IMR-90 (cell line): ENCODE measurements around the gene PCSK6. TPM values are rescaled to one million over a fixed set of nuclear protein-coding genes. Genes with fewer than 3 reads are reported as not detected.

Source experiments
- ATAC-seq: fragments of 200-7000 bp; cut with Tn5 transposase; 2 replicates; pipeline ENCODE4 v1.9.1; 2020; ENCODE audit warnings: low read depth, mild to moderate bottlenecking, moderate library complexity
- BruUV-seq: library from RNA; stranded (reverse); fragments of 400-500 nt; replicated peaks from 2 replicates; lab custom pipeline; 2021; lab: Mats Ljungman, UMichigan
- CTCF ChIA-PET: fragments of 300-600 bp; formaldehyde crosslinking; extraction: SDS; loops from one replicate; lab custom pipeline; 2021; ENCODE audit warnings: antibody characterized with exemption; lab: Yijun Ruan, JAX
- POLR2A ChIA-PET: fragments of 300-600 bp; sonication (Branson Sonifier 250); formaldehyde crosslinking; loops from one replicate; lab custom pipeline; 2022; ENCODE audit warnings: antibody characterized with exemption; ENCODE audit not compliant: unreplicated experiment; lab: Charles Lee
- DNase-seq: peaks from one replicate; pipeline ENCODE4 v3.0.0; 2013
- H2AFZ ChIP-seq: replicated peaks from 2 replicates; pipeline ENCODE3; 2013; ENCODE audit warnings: low read length, mild to moderate bottlenecking; ENCODE audit not compliant: poor library complexity
- H2AK5ac ChIP-seq: 2 replicates; pipeline ENCODE4 v1.6.1; 2013; ENCODE audit warnings: low read depth, low read length, inconsistent platforms
- H2AK9ac ChIP-seq: replicated peaks from 2 replicates; pipeline ENCODE3; 2013; ENCODE audit warnings: mild to moderate bottlenecking, low read depth, low read length, moderate library complexity; ENCODE audit not compliant: poor library complexity
- H2BK120ac ChIP-seq: 2 replicates; pipeline ENCODE4 v1.6.1; 2013; ENCODE audit warnings: low read depth, low read length, inconsistent platforms
- H2BK15ac ChIP-seq: 3 replicates; pipeline ENCODE4 v1.6.1; 2013; ENCODE audit warnings: low read depth, low read length, inconsistent platforms
- H2BK20ac ChIP-seq: 2 replicates; pipeline ENCODE4 v1.6.1; 2013; ENCODE audit warnings: low read depth, mild to moderate bottlenecking, inconsistent platforms, low read length, moderate library complexity
- H2BK5ac ChIP-seq: 2 replicates; pipeline ENCODE4 v1.6.1; 2013; ENCODE audit warnings: mild to moderate bottlenecking, low read depth, low read length, inconsistent platforms; ENCODE audit not compliant: poor library complexity, severe bottlenecking
- H3K14ac ChIP-seq: replicated peaks from 2 replicates; pipeline ENCODE4 v1.6.1; 2013; ENCODE audit warnings: low read depth, low read length, inconsistent platforms
- H3K18ac ChIP-seq: 2 replicates; pipeline ENCODE4 v1.6.1; 2013; ENCODE audit warnings: low read depth, low read length, control low read depth
- H3K23ac ChIP-seq: 2 replicates; pipeline ENCODE4 v1.6.1; 2013; ENCODE audit warnings: low read depth, low read length, inconsistent platforms
- H3K27ac ChIP-seq: 2 replicates; pipeline ENCODE4 v1.5.1; 2013; ENCODE audit warnings: mild to moderate bottlenecking, control low read depth, low read length; ENCODE audit not compliant: insufficient read depth
- H3K27me3 ChIP-seq: 2 replicates; pipeline ENCODE4 v1.6.1; 2013; ENCODE audit warnings: low read length; ENCODE audit not compliant: control insufficient read depth, insufficient read depth
- H3K36me3 ChIP-seq: 2 replicates; pipeline ENCODE4 v1.6.1; 2013; ENCODE audit warnings: low read length, mixed read lengths; ENCODE audit not compliant: control insufficient read depth, insufficient read depth
- H3K4ac ChIP-seq: 2 replicates; pipeline ENCODE4 v1.6.1; 2013; ENCODE audit warnings: low read depth, low read length, inconsistent platforms
- H3K4me1 ChIP-seq: 2 replicates; pipeline ENCODE4 v1.6.1; 2013; ENCODE audit warnings: low read length, mixed read lengths; ENCODE audit not compliant: control insufficient read depth, insufficient read depth
- H3K4me2 ChIP-seq: 2 replicates; pipeline ENCODE4 v1.6.1; 2013; ENCODE audit warnings: low read depth, mild to moderate bottlenecking, control low read depth, low read length, moderate library complexity
- H3K4me3 ChIP-seq: 2 replicates; pipeline ENCODE4 v1.5.1; 2013; ENCODE audit warnings: low read depth, mild to moderate bottlenecking, control low read depth, low read length, moderate library complexity; ENCODE audit not compliant: insufficient read depth
- H3K56ac ChIP-seq: 2 replicates; pipeline ENCODE4 v1.6.1; 2013; ENCODE audit warnings: low read length, inconsistent platforms; ENCODE audit not compliant: insufficient read depth; ENCODE audit errors: extremely low read depth
- H3K79me1 ChIP-seq, 2 experiments: 2 replicates each; pipeline ENCODE4 v1.6.1; 2013; ENCODE audit warnings: low read length in 2 of 2, inconsistent platforms in 1 of 2, low read depth in 1 of 2
- H3K9ac ChIP-seq: 2 replicates; pipeline ENCODE4 v1.6.1; 2013; ENCODE audit warnings: low read depth, low read length, control low read depth
- H3K9me1 ChIP-seq: 2 replicates; pipeline ENCODE4 v1.6.1; 2013; ENCODE audit warnings: low read length, inconsistent platforms; ENCODE audit not compliant: insufficient read depth
- H3K9me3 ChIP-seq: 2 replicates; pipeline ENCODE4 v1.6.1; 2013; ENCODE audit warnings: low read length; ENCODE audit not compliant: control insufficient read depth, insufficient read depth
- H4K20me1 ChIP-seq: 2 replicates; pipeline ENCODE4 v1.6.1; 2013; ENCODE audit warnings: low read length, inconsistent platforms; ENCODE audit not compliant: insufficient read depth
- H4K5ac ChIP-seq: 2 replicates; pipeline ENCODE4 v1.6.1; 2013; ENCODE audit warnings: mild to moderate bottlenecking, low read depth, low read length, control low read depth
- H4K8ac ChIP-seq, 2 experiments: 2 replicates each; pipeline ENCODE4 v1.6.1; 2013; ENCODE audit warnings: low read depth in 2 of 2, low read length in 2 of 2, control low read depth in 1 of 2, inconsistent platforms in 1 of 2
- H4K91ac ChIP-seq: 2 replicates; pipeline ENCODE4 v1.6.1; 2013; ENCODE audit warnings: low read depth, low read length, inconsistent platforms; ENCODE audit not compliant: insufficient read depth
- BHLHE40 ChIP-seq: fragments of 150-350 bp; IDR thresholded peaks from 2 replicates; pipeline ENCODE4 v1.6.1; 2016; ENCODE audit warnings: mild to moderate bottlenecking, low read depth, low read length
- CEBPB ChIP-seq: IDR thresholded peaks from 2 replicates; pipeline ENCODE4 v1.6.1; 2012; ENCODE audit warnings: low read depth, low read length, improper control_type of control experiment
- MAZ ChIP-seq: IDR thresholded peaks from 2 replicates; pipeline ENCODE4 v1.6.1; 2012; ENCODE audit warnings: low read depth, mild to moderate bottlenecking, low read length, improper control_type of control experiment, moderate library complexity, borderline replicate concordance
- NFE2L2 ChIP-seq: fragments of 150-350 bp; IDR thresholded peaks from 2 replicates; pipeline ENCODE4 v1.6.1; 2016; ENCODE audit warnings: low read depth, mild to moderate bottlenecking, low read length
- RAD21 ChIP-seq: IDR thresholded peaks from 2 replicates; pipeline ENCODE4 v1.6.1; 2012; ENCODE audit warnings: low read length, improper control_type of control experiment
- SMC3 ChIP-seq: fragments of 150-350 bp; IDR thresholded peaks from 2 replicates; pipeline ENCODE4 v1.6.1; 2016; ENCODE audit warnings: low read depth, mild to moderate bottlenecking, antibody characterized with exemption, low read length, moderate library complexity
- WGBS, 2 experiments: methylation state at CpG; one replicate each; pipeline versions ENCODE4 v1.1.5 to v1.1.7; 2013; ENCODE audit warnings: missing lambda C conversion rate in 2 of 2; ENCODE audit not compliant: insufficient read length in 1 of 2; ENCODE audit errors: extremely low coverage in 2 of 2; 5-methylcytosine and 5-hydroxymethylcytosine counted together
- dilution Hi-C: fragments of 300-500 bp; cut with HindIII; formaldehyde crosslinking; loops from one replicate; pipeline ENCODE4 v1.14.3; 2018; ENCODE audit warnings: low sequenced_read_pairs; ENCODE audit not compliant: unreplicated experiment
- in situ Hi-C: fragments of 300-500 bp; cut with MboI; formaldehyde crosslinking; loops from 3 replicates; pipeline ENCODE4 v1.14.3; 2019; ENCODE audit warnings: low sequenced_read_pairs, inconsistent platforms, mixed read lengths
- intact Hi-C: fragments of 100-400 bp; cut with micrococcal nuclease; formaldehyde crosslinking; loops from 2 replicates; pipeline ENCODE4 v1.10.0; 2022
- polyA plus RNA-seq, 3 experiments: library from polyadenylated mRNA; depleted of rRNA; stranded (reverse); fragments of >200 nt; gene quantifications; 2 replicates each; pipeline ENCODE4 v1.2.3, GENCODE V29; 2012; ENCODE audit warnings: low replicate concordance in 1 of 3
- total RNA-seq: library from RNA; depleted of rRNA; stranded (reverse); fragments of >200 nt; gene quantifications from 2 replicates; pipeline ENCODE4 v1.2.3, GENCODE V29; 2012
- TF ChIP-seq, protein P1 (sequence below): conservative IDR thresholded peaks from 2 replicates; pipeline ENCODE4 v1.5.1; 2012; ENCODE audit warnings: mild to moderate bottlenecking, low read depth, low read length, improper control_type of control experiment

Gene PCSK6
- total and polyA plus RNA-seq, 2 of the 4 experiments (the other 2 are of a cell fraction) = not detected

DNA sequence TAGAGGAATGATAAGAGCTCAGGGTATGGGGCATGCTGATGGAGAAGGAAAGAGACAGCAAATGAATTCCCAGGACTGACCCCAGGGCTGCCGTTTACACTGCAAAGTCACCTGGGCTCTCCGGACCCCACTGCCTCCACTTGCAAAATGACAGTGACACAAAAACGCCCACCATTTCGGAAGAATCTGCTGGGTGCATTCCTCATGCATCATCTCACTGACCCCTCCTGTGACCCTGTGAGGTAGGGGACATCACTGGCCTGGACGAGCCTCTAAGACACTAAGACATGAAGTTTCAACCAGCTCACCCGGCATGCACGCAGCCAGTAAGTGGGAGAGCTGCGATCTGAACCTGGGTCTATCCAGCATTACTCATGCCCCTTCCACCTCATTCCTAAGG lies 60.3 kb downstream of the PCSK6 start:
- DNase-seq (no peak), ATAC-seq (no peak)
- Histone ChIP-seq H3K79me1 (no peaks in the 10 kb centered on the region), H4K91ac (no peak overlapping the region), H2BK15ac (no peak overlapping the region), H3K4me3 (no peak overlapping the region), H4K20me1 (no peaks in the 10 kb centered on the region), H3K9ac (no peak overlapping the region), H3K27me3 (peaks cover 17% of the 10 kb centered on the region), H3K56ac (no peak overlapping the region), H2BK20ac (no peak overlapping the region), H2BK120ac (no peak overlapping the region), H3K4ac (no peak overlapping the region), H3K27ac (no peak overlapping the region), H2AFZ (no peak overlapping the region), H2AK5ac (no peak overlapping the region), H3K18ac (no peak overlapping the region), H2BK5ac (no peak overlapping the region), H3K4me1 (no peaks in the 10 kb centered on the region), H4K8ac (no peak overlapping the region), H3K9me3 (no peaks in the 10 kb centered on the region), H2AK9ac (no peak overlapping the region), H3K9me1 (no peaks in the 10 kb centered on the region), H3K36me3 (no peaks in the 10 kb centered on the region), H4K5ac (no peak overlapping the region), H3K23ac (no peak overlapping the region), H3K14ac (no peak overlapping the region), H3K4me2 (no peak overlapping the region)
- dilution Hi-C loops = no loop called here
- no TSS peak for BruUV-seq
- TF ChIP-seq NFE2L2 = no peak
- TF ChIP-seq RAD21 = no peak
- no peak for TF ChIP-seq MAZ
- no peak for TF ChIP-seq CEBPB
- no peak for TF ChIP-seq BHLHE40
- TF ChIP-seq SMC3 = no peak
- TF ChIP-seq, protein P1, sequence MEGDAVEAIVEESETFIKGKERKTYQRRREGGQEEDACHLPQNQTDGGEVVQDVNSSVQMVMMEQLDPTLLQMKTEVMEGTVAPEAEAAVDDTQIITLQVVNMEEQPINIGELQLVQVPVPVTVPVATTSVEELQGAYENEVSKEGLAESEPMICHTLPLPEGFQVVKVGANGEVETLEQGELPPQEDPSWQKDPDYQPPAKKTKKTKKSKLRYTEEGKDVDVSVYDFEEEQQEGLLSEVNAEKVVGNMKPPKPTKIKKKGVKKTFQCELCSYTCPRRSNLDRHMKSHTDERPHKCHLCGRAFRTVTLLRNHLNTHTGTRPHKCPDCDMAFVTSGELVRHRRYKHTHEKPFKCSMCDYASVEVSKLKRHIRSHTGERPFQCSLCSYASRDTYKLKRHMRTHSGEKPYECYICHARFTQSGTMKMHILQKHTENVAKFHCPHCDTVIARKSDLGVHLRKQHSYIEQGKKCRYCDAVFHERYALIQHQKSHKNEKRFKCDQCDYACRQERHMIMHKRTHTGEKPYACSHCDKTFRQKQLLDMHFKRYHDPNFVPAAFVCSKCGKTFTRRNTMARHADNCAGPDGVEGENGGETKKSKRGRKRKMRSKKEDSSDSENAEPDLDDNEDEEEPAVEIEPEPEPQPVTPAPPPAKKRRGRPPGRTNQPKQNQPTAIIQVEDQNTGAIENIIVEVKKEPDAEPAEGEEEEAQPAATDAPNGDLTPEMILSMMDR = no peak
- in situ Hi-C loops = no loop called here
- ChIA-PET CTCF (no interaction called here), POLR2A (no interaction called here)
- WGBS, 2 experiments = 32% methylated on average over 2 of the region's 8 CpGs; no CpG with 5 or more reads in 1 of the 2 experiments
- intact Hi-C loops = no loop called here
